Measurements from ENCODE around the gene ERGIC2. TPM values are rescaled to one million over a fixed set of nuclear protein-coding genes. Genes with fewer than 3 reads are reported as not detected.
A peak's percentile ranks its signal among the peaks of the same experiment; 100 is the strongest.

The ERGIC2 gene, protein sequence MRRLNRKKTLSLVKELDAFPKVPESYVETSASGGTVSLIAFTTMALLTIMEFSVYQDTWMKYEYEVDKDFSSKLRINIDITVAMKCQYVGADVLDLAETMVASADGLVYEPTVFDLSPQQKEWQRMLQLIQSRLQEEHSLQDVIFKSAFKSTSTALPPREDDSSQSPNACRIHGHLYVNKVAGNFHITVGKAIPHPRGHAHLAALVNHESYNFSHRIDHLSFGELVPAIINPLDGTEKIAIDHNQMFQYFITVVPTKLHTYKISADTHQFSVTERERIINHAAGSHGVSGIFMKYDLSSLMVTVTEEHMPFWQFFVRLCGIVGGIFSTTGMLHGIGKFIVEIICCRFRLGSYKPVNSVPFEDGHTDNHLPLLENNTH
- total RNA-seq: 91.1 TPM
- long read RNA-seq, full-length matches to known transcripts: 79 of 96 reads
- long read RNA-seq, partial matches to known transcripts: 2 of 96 reads
- long read RNA-seq, other reads (novel, unspliced or antisense): 15 of 96 reads

GRCh38 chr12:29380536-29381523, at the start of gene ERGIC2:
TSS of gene ERGIC2 (minus strand) at chr12:29381172. CDS start at chr12:29371633, 9,539 bp downstream.
- TF ChIP-seq, protein P1, sequence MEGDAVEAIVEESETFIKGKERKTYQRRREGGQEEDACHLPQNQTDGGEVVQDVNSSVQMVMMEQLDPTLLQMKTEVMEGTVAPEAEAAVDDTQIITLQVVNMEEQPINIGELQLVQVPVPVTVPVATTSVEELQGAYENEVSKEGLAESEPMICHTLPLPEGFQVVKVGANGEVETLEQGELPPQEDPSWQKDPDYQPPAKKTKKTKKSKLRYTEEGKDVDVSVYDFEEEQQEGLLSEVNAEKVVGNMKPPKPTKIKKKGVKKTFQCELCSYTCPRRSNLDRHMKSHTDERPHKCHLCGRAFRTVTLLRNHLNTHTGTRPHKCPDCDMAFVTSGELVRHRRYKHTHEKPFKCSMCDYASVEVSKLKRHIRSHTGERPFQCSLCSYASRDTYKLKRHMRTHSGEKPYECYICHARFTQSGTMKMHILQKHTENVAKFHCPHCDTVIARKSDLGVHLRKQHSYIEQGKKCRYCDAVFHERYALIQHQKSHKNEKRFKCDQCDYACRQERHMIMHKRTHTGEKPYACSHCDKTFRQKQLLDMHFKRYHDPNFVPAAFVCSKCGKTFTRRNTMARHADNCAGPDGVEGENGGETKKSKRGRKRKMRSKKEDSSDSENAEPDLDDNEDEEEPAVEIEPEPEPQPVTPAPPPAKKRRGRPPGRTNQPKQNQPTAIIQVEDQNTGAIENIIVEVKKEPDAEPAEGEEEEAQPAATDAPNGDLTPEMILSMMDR (IDR thresholded peaks at IDR 0.05; ENCODE audit: borderline replicate concordance): no peak
- Histone ChIP-seq H3K4me1 (peaks cover 28% of the 10 kb centered on the region), H3K36me3 (no peaks in the 10 kb centered on the region), H3K4me3 (peak within 1 kb of the TSS; percentile 93), H3K27me3 (ENCODE audit: low read depth) (no peaks in the 10 kb centered on the region), H3K9me3 (replicated peaks) (no peaks in the 10 kb centered on the region), H3K27ac (replicated peaks) (peak within 1 kb of the TSS; percentile 86)
- intact Hi-C loops (cut with micrococcal nuclease): no loop called here
- peak; percentile 86 for DNase-seq

- H3K36me3 ChIP-seq: no peaks in the 10 kb centered on the region
- TF ChIP-seq, protein P1 (IDR thresholded peaks at IDR 0.05; ENCODE audit: borderline replicate concordance): no peak
- no peak for DNase-seq
- H3K27me3 ChIP-seq (ENCODE audit: low read depth): no peaks in the 10 kb centered on the region
- no peak overlapping the region for H3K4me3 ChIP-seq
- H3K27ac ChIP-seq (replicated peaks): no peak overlapping the region
- intact Hi-C loops (cut with micrococcal nuclease): no loop called here
- no peaks in the 10 kb centered on the region for H3K9me3 ChIP-seq (replicated peaks)
- H3K4me1 ChIP-seq: no peaks in the 10 kb centered on the region
These were observed 49.7 kb upstream of the ERGIC2 start for GRCh38 chr12:29430716-29431044.

DNA sequence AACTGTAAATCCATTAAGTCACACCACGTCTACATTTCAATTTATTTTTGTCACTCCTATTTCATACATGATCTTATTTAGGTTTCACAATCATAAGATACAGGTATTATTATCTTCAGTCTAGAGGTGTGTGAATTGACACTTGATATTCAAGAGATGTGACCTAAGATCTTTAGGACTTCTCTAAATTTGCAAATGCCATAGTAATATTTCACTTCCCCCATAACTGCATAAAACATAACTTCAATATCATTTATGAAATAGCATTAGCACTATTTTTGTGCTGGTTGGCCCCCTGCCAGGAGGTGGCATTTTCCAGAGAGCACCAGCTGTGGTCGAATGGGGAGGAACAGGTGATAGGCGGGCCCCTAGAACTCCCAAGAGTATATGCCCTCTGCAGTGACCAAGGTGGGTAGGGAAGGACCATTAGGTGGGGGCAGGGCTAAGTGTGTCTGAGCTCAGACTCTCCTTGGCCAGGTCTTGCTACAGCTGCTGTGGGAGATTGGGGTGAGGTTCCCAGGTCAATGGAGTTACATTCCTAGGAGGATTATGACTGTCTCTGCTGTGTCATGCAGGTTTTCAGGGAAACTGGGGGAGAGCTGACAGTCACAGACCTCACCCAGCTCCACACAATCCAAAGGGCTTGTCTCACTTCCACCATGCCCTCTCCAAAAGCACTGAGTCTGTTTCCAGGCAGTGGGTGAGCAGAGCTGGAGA, 49.2 kb upstream of the ERGIC2 start:
- no peak overlapping the region for H3K4me3 ChIP-seq
- no peak for DNase-seq
- TF ChIP-seq, protein P1 (IDR thresholded peaks at IDR 0.05; ENCODE audit: borderline replicate concordance): no peak
- no peaks in the 10 kb centered on the region for H3K4me1 ChIP-seq
- H3K27ac ChIP-seq (replicated peaks): no peak overlapping the region
- H3K9me3 ChIP-seq (replicated peaks): no peaks in the 10 kb centered on the region
- intact Hi-C loops (cut with micrococcal nuclease): no loop called here
- no peaks in the 10 kb centered on the region for H3K36me3 ChIP-seq
- no peaks in the 10 kb centered on the region for H3K27me3 ChIP-seq (ENCODE audit: low read depth)

DNA sequence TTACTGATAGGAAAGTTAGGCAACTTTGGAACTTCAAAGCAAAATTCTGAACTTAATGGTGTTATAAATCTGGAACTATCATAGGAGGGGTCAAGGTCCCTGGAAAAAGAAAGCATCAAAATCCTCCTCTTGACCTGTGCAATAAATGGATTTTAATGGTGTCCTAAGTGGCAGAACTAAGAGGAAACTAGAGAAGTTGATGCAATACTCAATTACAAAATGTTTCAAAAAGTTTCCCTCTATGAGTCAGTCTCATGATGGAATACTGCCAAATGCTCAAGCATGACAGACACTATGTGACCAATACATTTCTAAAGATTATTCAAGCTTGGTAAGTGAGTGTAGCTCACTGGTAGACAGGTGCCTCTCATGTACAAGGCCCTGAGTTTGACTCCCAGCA, 47.7 kb upstream of the ERGIC2 start:
- no peak for DNase-seq
- Histone ChIP-seq H3K4me3 (no peak overlapping the region), H3K27me3 (ENCODE audit: low read depth) (no peaks in the 10 kb centered on the region), H3K27ac (replicated peaks) (no peak overlapping the region), H3K9me3 (replicated peaks) (no peaks in the 10 kb centered on the region), H3K36me3 (no peaks in the 10 kb centered on the region), H3K4me1 (no peaks in the 10 kb centered on the region)
- TF ChIP-seq, protein P1 (IDR thresholded peaks at IDR 0.05; ENCODE audit: borderline replicate concordance): no peak
- intact Hi-C loops (cut with micrococcal nuclease): no loop called here

DNA sequence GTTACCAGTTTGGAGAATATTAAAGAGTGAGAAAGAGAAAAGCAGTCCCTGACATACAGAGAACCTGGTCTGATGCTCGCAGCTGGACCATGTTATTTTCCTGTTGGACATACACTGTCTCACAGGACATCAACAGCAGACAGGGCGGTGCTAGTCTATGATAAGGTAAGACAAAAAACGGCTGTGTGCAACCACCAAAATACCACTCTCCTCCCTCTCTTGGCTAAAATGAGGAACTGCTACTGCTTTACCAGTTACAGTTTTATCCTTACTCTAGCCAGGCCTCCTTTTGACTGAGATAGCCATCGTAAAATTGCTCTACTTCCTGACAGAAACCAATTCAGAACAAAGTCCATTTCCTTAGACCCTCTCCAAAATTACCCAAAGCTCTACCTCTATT, 47.0 kb upstream of the ERGIC2 start:
- no peaks in the 10 kb centered on the region for H3K36me3 ChIP-seq
- no peaks in the 10 kb centered on the region for H3K4me1 ChIP-seq
- intact Hi-C loops (cut with micrococcal nuclease): no loop called here
- H3K27me3 ChIP-seq (ENCODE audit: low read depth): no peaks in the 10 kb centered on the region
- no peak overlapping the region for H3K27ac ChIP-seq (replicated peaks)
- no peaks in the 10 kb centered on the region for H3K9me3 ChIP-seq (replicated peaks)
- DNase-seq: no peak
- TF ChIP-seq, protein P1 (IDR thresholded peaks at IDR 0.05; ENCODE audit: borderline replicate concordance): peak; percentile 49
- no peak overlapping the region for H3K4me3 ChIP-seq

Data from left ventricle myocardium inferior (tissue), 1 donor.